Measurements from ENCODE around the gene SPAG17.

SPAG17 gene

DNA sequence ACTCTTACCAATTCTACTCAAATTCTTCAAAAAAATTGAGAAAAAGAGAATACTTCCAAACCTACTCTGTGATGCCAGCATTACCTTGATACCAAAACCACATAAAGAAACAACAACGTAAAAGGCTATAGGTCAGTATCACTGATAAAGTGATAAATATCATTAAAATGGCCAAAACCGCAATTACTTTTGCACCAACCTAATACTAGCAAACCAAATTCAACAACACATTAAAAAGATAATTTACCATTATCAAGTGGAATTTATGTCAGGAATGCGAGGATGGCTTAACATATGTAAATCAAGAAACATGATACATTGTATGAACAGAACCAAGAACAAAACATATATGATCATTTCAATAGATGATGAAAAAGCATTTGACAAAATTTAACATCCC, 7.0 kb downstream of the SPAG17 start:
- Histone ChIP-seq H3K27me3 (ENCODE audit: control insufficient read depth in 1 of 2, insufficient read depth in 2 of 2, low read length in 2 of 2) (no peaks in the 10 kb centered on the region), H3K4me1 (ENCODE audit: control insufficient read depth in 1 of 2, insufficient read depth in 2 of 2, low read length in 2 of 2) (no peaks in the 10 kb centered on the region), H3K36me3 (ENCODE audit: control insufficient read depth in 1 of 2, insufficient read depth in 2 of 2, low read length in 2 of 2) (no peaks in the 10 kb centered on the region), H3K9me3 (ENCODE audit: control insufficient read depth in 1 of 2, low read length in 2 of 2) (peaks cover 0 to 4% of the 10 kb centered on the region in 2 donors), H3K4me3 (ENCODE audit: low read depth in 1 of 2, low read length in 2 of 2) (no peak overlapping the region), H3K27ac (ENCODE audit: low read depth, low read length) (no peak overlapping the region), H3K9ac (ENCODE audit: low read depth in 1 of 2, low read length in 2 of 2) (no peak overlapping the region)

DNA sequence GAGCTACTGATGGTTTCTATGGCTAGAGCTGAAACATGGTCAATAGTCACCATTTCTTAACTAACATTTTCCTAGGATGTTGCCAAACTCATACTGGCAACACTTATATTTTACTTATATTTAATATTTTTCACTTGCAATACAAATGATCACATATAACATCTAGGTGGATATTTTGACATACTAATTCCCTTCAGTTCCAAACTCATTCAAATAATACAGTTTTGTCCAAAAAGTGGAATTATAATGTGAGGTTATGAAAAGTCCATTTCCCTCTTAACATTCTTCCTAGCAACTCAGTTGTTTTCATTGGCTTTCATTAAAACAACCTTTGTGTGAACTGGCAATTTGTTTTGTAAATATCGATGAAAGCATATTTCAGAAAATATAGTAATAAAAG, 16.0 kb downstream of the SPAG17 start:
- no peak overlapping the region for H3K27ac ChIP-seq (ENCODE audit: low read depth, low read length)
- H3K9me3 ChIP-seq (ENCODE audit: control insufficient read depth in 1 of 2, low read length in 2 of 2): no peaks in the 10 kb centered on the region
- no peaks in the 10 kb centered on the region for H3K4me1 ChIP-seq (ENCODE audit: control insufficient read depth in 1 of 2, insufficient read depth in 2 of 2, low read length in 2 of 2)
- H3K36me3 ChIP-seq (ENCODE audit: control insufficient read depth in 1 of 2, insufficient read depth in 2 of 2, low read length in 2 of 2): no peaks in the 10 kb centered on the region
- H3K27me3 ChIP-seq (ENCODE audit: control insufficient read depth in 1 of 2, insufficient read depth in 2 of 2, low read length in 2 of 2): no peaks in the 10 kb centered on the region
- H3K4me3 ChIP-seq (ENCODE audit: low read depth in 1 of 2, low read length in 2 of 2): no peak overlapping the region
- no peak overlapping the region for H3K9ac ChIP-seq (ENCODE audit: low read depth in 1 of 2, low read length in 2 of 2)

DNA sequence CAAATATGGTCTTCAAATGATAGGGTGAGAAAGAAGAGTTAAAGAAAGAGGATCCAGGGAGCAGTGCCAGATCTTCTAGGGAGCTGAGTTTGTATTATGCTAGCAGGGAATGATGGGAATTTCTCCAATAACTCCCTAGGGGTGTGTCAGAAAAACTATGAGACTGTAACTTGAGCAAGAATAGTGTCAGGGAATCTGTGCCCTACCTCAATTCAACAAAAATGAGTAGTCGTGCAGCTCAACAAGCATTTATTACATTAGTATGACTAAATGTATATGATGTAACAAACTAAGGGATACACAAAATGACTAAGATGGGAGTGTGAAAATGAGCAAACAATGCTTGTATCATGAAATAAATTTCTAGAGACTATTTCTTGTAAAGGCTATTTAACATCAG, 24.2 kb downstream of the SPAG17 start:
- Histone ChIP-seq H3K27ac (ENCODE audit: low read depth, low read length) (no peak overlapping the region), H3K27me3 (ENCODE audit: control insufficient read depth in 1 of 2, insufficient read depth in 2 of 2, low read length in 2 of 2) (no peaks in the 10 kb centered on the region)

DNA sequence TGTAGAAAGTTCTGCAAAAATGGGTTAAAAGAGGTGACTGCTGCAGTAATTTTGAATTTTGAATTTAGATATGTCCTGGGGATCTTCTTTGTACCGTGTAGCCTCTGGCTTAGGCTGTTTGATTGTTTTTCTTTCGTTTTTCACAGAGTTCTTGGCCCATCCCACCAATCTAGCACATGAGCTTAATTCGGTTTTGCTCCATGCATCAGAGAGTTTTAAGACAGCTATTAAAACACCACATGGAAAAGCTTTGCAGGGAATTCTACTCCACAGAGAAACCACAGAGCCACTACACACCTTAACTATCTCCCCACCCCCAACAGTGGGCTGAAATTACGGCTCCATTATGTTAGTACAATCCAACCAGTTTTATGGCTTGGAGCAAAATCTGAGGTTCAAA, 25.5 kb downstream of the SPAG17 start:
- Histone ChIP-seq H3K27me3 (ENCODE audit: control insufficient read depth in 1 of 2, insufficient read depth in 2 of 2, low read length in 2 of 2) (no peaks in the 10 kb centered on the region), H3K36me3 (ENCODE audit: control insufficient read depth in 1 of 2, insufficient read depth in 2 of 2, low read length in 2 of 2) (no peaks in the 10 kb centered on the region), H3K9me3 (ENCODE audit: control insufficient read depth in 1 of 2, low read length in 2 of 2) (no peaks in the 10 kb centered on the region), H3K9ac (ENCODE audit: low read depth in 1 of 2, low read length in 2 of 2) (no peak overlapping the region), H3K27ac (ENCODE audit: low read depth, low read length) (no peak overlapping the region), H3K4me3 (ENCODE audit: low read depth in 1 of 2, low read length in 2 of 2) (no peak overlapping the region), H3K4me1 (ENCODE audit: control insufficient read depth in 1 of 2, insufficient read depth in 2 of 2, low read length in 2 of 2) (no peaks in the 10 kb centered on the region)

More for the DNA sequence above, 24.2 kb downstream of the SPAG17 start:
- Histone ChIP-seq H3K9ac (ENCODE audit: low read depth in 1 of 2, low read length in 2 of 2) (no peak overlapping the region), H3K36me3 (ENCODE audit: control insufficient read depth in 1 of 2, insufficient read depth in 2 of 2, low read length in 2 of 2) (no peaks in the 10 kb centered on the region), H3K4me1 (ENCODE audit: control insufficient read depth in 1 of 2, insufficient read depth in 2 of 2, low read length in 2 of 2) (no peaks in the 10 kb centered on the region), H3K9me3 (ENCODE audit: control insufficient read depth in 1 of 2, low read length in 2 of 2) (no peaks in the 10 kb centered on the region), H3K4me3 (ENCODE audit: low read depth in 1 of 2, low read length in 2 of 2) (no peak overlapping the region)

DNA sequence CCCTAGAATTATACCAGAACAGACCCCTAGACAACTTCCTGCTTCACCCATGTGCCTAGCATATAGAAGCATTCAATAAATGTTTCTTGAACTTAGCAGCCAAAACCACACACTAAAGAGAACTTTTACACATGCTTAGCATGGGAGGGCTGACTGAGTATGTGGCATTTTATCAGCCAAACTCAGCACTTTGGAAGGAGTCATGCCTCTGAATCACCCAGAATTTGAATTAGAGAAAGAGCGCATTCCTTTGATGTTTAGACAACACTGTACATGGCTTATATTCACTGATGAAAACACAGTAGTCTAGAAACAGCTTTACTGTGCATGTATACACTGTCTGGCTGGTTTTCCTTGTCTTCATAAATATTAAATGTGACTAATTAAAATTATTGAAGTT, 26.1 kb downstream of the SPAG17 start:
- no peak overlapping the region for H3K4me3 ChIP-seq (ENCODE audit: low read depth in 1 of 2, low read length in 2 of 2)
- no peaks in the 10 kb centered on the region for H3K27me3 ChIP-seq (ENCODE audit: control insufficient read depth in 1 of 2, insufficient read depth in 2 of 2, low read length in 2 of 2)
- H3K4me1 ChIP-seq (ENCODE audit: control insufficient read depth in 1 of 2, insufficient read depth in 2 of 2, low read length in 2 of 2): no peaks in the 10 kb centered on the region
- H3K27ac ChIP-seq (ENCODE audit: low read depth, low read length): no peak overlapping the region
- no peak overlapping the region for H3K9ac ChIP-seq (ENCODE audit: low read depth in 1 of 2, low read length in 2 of 2)
- no peaks in the 10 kb centered on the region for H3K36me3 ChIP-seq (ENCODE audit: control insufficient read depth in 1 of 2, insufficient read depth in 2 of 2, low read length in 2 of 2)
- no peaks in the 10 kb centered on the region for H3K9me3 ChIP-seq (ENCODE audit: control insufficient read depth in 1 of 2, low read length in 2 of 2)

DNA sequence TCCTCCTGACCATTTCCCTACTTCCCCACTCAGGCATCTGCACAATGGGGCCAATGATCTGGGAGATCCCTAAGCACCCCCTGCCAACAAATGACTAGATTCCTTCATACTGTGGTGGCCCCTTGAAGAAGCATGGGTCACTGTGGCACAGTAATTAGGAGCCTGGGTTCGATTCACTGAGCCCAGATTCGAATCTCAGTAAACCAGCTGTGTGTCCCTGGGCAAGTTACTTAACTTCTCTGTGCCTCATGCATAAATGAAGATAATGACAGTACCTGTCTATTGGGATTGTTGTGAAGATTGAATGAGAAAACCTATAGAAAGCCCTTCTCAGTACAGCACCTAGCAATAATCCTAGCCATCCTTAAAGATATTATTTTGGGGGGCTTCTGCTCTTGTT, 27.5 kb downstream of the SPAG17 start:
- Histone ChIP-seq H3K4me3 (ENCODE audit: low read depth in 1 of 2, low read length in 2 of 2) (no peak overlapping the region), H3K9me3 (ENCODE audit: control insufficient read depth in 1 of 2, low read length in 2 of 2) (no peaks in the 10 kb centered on the region), H3K27me3 (ENCODE audit: control insufficient read depth in 1 of 2, insufficient read depth in 2 of 2, low read length in 2 of 2) (no peaks in the 10 kb centered on the region), H3K4me1 (ENCODE audit: control insufficient read depth in 1 of 2, insufficient read depth in 2 of 2, low read length in 2 of 2) (no peaks in the 10 kb centered on the region), H3K9ac (ENCODE audit: low read depth in 1 of 2, low read length in 2 of 2) (no peak overlapping the region), H3K36me3 (ENCODE audit: control insufficient read depth in 1 of 2, insufficient read depth in 2 of 2, low read length in 2 of 2) (no peaks in the 10 kb centered on the region), H3K27ac (ENCODE audit: low read depth, low read length) (no peak overlapping the region)

DNA sequence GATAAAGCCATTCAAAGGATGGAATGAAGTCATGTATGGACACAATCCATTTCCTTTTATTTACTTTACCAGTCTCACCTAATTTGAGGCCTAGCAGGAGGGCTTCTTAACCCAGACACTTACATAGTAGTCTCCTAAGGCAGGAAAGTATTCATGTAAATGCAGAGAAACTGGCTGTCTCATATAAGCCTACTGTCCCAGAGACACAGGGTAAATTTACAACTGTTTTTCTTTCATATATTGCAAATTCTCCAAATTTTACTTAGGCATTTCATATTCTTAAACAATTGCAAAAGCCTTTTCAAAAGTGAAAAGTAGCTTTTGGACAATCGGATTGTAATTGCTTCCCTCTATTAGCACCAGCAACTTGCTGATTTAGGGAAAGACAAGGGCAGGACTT, 29.9 kb downstream of the SPAG17 start:
- Histone ChIP-seq H3K9ac (ENCODE audit: low read depth in 1 of 2, low read length in 2 of 2) (no peak overlapping the region), H3K4me1 (ENCODE audit: control insufficient read depth in 1 of 2, insufficient read depth in 2 of 2, low read length in 2 of 2) (no peaks in the 10 kb centered on the region), H3K27me3 (ENCODE audit: control insufficient read depth in 1 of 2, insufficient read depth in 2 of 2, low read length in 2 of 2) (no peaks in the 10 kb centered on the region), H3K36me3 (ENCODE audit: control insufficient read depth in 1 of 2, insufficient read depth in 2 of 2, low read length in 2 of 2) (no peaks in the 10 kb centered on the region), H3K9me3 (ENCODE audit: control insufficient read depth in 1 of 2, low read length in 2 of 2) (no peaks in the 10 kb centered on the region), H3K27ac (ENCODE audit: low read depth, low read length) (no peak overlapping the region), H3K4me3 (ENCODE audit: low read depth in 1 of 2, low read length in 2 of 2) (no peak overlapping the region)

DNA sequence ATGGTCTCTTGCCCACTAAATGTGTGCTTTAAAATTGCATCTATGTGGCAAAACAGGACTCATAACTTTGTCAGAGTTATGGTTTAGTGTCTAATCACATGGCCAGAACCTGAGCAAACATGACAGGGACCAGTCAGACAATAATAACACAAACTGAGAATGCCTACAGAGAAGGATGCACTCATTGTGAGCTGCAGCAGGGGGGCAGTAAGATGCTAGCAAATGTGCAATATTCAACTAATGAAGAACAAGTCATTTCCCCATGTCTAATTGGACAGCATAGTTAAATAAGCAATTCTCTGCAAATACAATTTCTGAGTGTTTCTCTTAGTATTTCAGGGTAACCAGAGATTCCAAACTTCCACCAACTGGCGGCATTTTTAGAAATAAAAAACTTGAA, 30.8 kb downstream of the SPAG17 start:
- Histone ChIP-seq H3K4me1 (ENCODE audit: control insufficient read depth in 1 of 2, insufficient read depth in 2 of 2, low read length in 2 of 2) (no peaks in the 10 kb centered on the region), H3K4me3 (ENCODE audit: low read depth in 1 of 2, low read length in 2 of 2) (no peak overlapping the region), H3K9me3 (ENCODE audit: control insufficient read depth in 1 of 2, low read length in 2 of 2) (no peaks in the 10 kb centered on the region), H3K27ac (ENCODE audit: low read depth, low read length) (no peak overlapping the region), H3K27me3 (ENCODE audit: control insufficient read depth in 1 of 2, insufficient read depth in 2 of 2, low read length in 2 of 2) (no peaks in the 10 kb centered on the region), H3K36me3 (ENCODE audit: control insufficient read depth in 1 of 2, insufficient read depth in 2 of 2, low read length in 2 of 2) (no peaks in the 10 kb centered on the region), H3K9ac (ENCODE audit: low read depth in 1 of 2, low read length in 2 of 2) (no peak overlapping the region)

DNA sequence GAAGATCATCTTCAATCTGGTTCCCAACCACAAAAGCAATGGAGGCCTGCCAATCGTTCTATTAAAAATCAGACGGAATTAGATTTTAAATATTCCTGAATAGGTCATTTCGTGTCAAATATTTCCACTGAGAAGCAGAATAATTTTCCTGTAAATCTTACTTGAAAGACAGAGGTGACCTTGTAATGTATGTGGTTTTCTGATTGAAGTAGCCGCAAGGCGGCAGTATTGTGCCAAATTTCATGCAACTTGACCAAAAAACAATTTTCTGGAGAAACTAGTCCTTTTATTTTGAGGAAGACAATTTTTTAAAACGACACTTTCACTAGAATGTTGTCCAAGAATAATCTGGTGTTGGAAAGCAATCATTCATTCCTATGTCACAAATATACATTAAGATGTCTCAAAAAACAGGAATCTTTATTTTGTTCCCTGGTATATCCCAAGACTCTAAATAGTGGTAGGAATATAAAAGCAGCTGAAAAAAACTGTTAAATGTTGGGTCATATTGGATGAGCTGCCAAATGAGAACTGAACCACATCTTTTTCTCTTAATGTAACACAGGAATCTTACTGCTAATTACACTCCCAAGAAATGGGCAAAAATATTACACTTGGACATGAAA, 33.6 kb downstream of the SPAG17 start:
- no peaks in the 10 kb centered on the region for H3K27me3 ChIP-seq (ENCODE audit: control insufficient read depth in 1 of 2, insufficient read depth in 2 of 2, low read length in 2 of 2)
- H3K9me3 ChIP-seq (ENCODE audit: control insufficient read depth in 1 of 2, low read length in 2 of 2): no peaks in the 10 kb centered on the region
- no peak overlapping the region for H3K4me3 ChIP-seq (ENCODE audit: low read depth in 1 of 2, low read length in 2 of 2)
- H3K36me3 ChIP-seq (ENCODE audit: control insufficient read depth in 1 of 2, insufficient read depth in 2 of 2, low read length in 2 of 2): no peaks in the 10 kb centered on the region
- H3K27ac ChIP-seq (ENCODE audit: low read depth, low read length): no peak overlapping the region
- H3K9ac ChIP-seq (ENCODE audit: low read depth in 1 of 2, low read length in 2 of 2): no peak overlapping the region
- H3K4me1 ChIP-seq (ENCODE audit: control insufficient read depth in 1 of 2, insufficient read depth in 2 of 2, low read length in 2 of 2): no peaks in the 10 kb centered on the region

GRCh38 chr1:118149799-118150198, 35.2 kb downstream of the SPAG17 start:
- no peaks in the 10 kb centered on the region for H3K9me3 ChIP-seq (ENCODE audit: control insufficient read depth in 1 of 2, low read length in 2 of 2)
- H3K9ac ChIP-seq (ENCODE audit: low read depth in 1 of 2, low read length in 2 of 2): no peak overlapping the region
- no peaks in the 10 kb centered on the region for H3K27me3 ChIP-seq (ENCODE audit: control insufficient read depth in 1 of 2, insufficient read depth in 2 of 2, low read length in 2 of 2)
- H3K4me3 ChIP-seq (ENCODE audit: low read depth in 1 of 2, low read length in 2 of 2): no peak overlapping the region
- no peaks in the 10 kb centered on the region for H3K36me3 ChIP-seq (ENCODE audit: control insufficient read depth in 1 of 2, insufficient read depth in 2 of 2, low read length in 2 of 2)
- H3K27ac ChIP-seq (ENCODE audit: low read depth, low read length): no peak overlapping the region
- H3K4me1 ChIP-seq (ENCODE audit: control insufficient read depth in 1 of 2, insufficient read depth in 2 of 2, low read length in 2 of 2): no peaks in the 10 kb centered on the region

DNA sequence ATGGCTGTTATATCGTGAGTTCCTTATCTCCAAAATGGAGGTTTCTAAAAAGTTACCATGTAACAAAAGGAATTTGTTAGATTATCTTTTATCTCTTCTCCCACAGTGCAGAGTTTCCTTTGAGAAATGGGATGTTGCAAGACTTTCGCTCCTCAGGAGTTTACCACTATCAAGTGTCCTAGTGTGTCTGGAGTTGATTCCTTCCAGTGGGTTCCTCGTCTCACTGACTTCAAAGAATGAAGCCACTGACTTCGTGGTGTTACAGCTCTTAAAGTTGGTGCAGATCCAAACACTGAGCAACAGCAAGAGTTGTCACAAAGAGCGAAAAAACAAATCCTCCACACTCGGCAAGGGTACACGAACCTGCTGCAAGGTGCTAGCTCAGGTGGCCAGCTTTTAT, 37.0 kb downstream of the SPAG17 start:
- Histone ChIP-seq H3K36me3 (ENCODE audit: control insufficient read depth in 1 of 2, insufficient read depth in 2 of 2, low read length in 2 of 2) (no peaks in the 10 kb centered on the region), H3K9ac (ENCODE audit: low read depth in 1 of 2, low read length in 2 of 2) (no peak overlapping the region), H3K4me1 (ENCODE audit: control insufficient read depth in 1 of 2, insufficient read depth in 2 of 2, low read length in 2 of 2) (no peaks in the 10 kb centered on the region), H3K27me3 (ENCODE audit: control insufficient read depth in 1 of 2, insufficient read depth in 2 of 2, low read length in 2 of 2) (no peaks in the 10 kb centered on the region), H3K27ac (ENCODE audit: low read depth, low read length) (no peak overlapping the region), H3K9me3 (ENCODE audit: control insufficient read depth in 1 of 2, low read length in 2 of 2) (no peaks in the 10 kb centered on the region), H3K4me3 (ENCODE audit: low read depth in 1 of 2, low read length in 2 of 2) (no peak overlapping the region)

Measured in duodenal mucosa (tissue), 2 donors.